GM19463 (cell line): Measurements from ENCODE around the gene FAM110A.
"Not testable (repeated sequence)": the region's sequence is repeated elsewhere in the genome, so short reads cannot be mapped to it uniquely, and the experiment has no call there.

Experiments
- ATAC-seq: cut with Tn5 transposase; IDR thresholded peaks from one replicate; pipeline ENCODE4 v1.9.1; 2021; ENCODE audit warnings: mild to moderate bottlenecking, moderate library complexity; ENCODE audit not compliant: unreplicated experiment

Gene FAM110A

DNA sequence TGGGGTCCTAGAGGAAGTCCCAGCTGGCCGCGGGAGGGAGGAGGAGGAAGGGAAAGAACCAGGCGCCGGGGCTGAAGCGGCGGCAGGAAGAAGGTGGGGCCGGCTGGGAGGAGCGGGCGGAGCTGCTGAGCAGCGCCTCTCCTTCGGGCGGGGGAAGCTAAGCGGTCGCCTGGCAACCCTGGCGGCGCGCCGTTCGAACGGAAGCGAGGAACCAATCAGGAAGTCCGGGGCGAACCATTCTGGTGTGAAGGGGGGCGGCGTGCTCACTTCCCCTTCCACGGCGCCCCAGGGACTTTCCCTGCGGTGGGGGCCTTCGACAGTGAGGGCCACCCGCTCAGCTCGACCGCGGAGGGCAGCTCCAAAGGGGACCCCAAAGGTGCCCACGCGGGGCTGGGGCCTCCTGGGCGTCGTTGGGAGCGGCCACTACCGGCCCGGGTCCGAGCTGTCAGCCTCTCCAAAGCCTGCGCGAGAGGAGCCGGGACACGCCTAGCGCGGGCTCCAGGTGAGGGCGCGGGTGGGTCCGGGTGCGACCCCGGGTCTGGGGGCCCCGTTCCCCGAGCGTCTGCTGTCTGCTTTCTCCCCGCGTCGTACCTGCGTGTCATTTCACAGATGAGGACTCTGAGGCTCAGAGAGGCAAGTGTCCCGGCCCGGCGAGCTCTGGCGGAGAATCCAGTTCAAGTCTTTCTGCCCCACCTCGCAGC, at the start of gene FAM110A:
Gene FAM110A, plus strand, starts transcription at position 266 of the 701 bp plus-strand sequence. CDS start 11,090 bp downstream, outside the sequence.
- ATAC-seq = peak; percentile 99

DNA sequence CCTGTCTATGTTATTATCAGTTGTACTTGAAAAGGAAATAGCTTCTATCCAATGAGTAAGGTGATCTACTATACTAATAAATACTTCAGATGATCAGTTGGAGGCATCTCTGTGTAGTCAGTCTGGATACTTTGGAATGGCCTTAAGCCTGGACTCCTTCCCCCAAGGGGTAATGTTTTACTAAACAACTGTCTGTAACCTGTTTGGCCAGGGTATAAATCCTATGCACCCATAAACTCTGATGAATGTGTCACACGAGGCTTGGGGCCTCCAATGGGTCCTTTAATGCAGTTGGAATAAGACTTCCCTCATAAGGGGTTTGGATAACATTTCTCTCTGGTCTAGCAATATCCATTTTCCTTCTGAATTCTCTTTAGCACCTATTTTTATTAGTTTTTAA, 45.7 kb upstream of the FAM110A start:
- no peak for ATAC-seq

DNA sequence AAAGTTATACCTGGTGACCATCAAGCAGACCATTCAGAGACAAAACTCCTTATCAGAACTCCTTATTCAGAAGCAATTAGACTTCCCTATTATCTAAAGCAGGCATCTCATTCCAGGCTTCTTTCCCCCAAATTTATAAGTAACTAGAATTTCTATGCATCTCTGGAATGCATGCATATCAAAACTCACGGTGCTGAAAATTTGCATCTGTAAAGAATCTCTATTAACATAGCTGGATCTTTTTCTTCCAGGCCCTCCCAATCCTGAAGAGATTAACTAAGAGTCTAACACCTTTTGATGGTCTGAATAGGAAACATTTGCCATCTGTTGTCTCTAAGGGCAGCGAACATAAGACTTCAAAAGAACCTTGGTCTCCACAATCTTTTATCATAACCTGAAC, 42.5 kb upstream of the FAM110A start:
- ATAC-seq = no peak

DNA sequence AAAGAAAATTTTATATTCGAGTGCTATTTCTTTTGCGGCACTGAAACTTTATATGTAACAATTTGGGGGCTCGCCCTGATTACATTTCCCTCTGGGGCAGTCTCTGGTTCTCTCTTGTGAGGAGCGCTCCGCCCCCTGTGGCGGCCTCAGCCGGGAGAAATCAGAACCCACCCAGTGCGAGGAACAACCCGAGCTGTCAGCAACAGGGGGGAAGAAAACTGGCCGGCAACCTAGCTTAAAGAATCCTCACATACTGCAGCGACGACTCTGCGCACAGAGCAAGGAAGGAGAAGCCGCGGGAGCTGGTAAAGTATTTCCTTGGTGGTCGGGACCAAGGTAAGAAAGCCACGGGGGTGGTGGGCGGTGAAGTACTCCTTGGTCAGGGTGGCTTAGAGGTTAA, 41.3 kb upstream of the FAM110A start:
- ATAC-seq = no peak

DNA sequence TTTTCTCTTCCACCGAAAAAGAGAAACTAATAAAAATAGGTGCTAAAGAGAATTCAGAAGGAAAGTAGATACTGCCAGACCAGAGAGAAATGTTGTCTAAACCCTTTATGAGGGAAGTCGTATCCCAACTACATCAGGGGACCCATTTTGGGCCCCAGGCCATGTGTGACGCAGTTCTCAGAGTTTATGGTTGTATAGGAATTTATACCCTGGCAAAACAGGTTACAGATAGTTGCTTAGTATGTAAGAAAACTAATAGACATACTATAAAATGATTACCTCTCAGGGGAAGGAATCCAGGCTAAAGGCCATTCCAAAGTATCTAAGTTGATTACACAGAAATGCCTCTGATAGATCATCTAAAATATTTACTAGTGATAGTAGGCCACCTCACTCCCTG, 36.6 kb upstream of the FAM110A start:
- no peak for ATAC-seq

DNA sequence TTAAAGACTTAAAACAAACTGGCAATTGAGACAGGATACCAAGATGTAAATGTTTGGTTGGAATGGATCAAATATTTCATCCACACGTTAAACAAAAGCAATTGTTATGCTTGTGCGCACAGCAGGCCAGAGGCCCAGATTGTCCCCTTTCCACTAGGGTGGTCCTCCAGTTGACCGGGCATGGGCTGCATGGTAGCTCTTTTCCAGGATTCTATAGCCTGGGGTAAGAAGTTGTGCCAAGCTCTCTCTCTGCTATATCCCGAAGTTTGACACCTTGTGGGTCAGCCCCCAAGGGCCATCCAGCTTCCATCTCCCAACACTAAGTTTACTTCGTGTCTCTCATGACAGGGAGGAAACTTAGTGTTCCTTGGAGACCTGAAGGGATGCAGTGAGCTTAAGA, 34.8 kb upstream of the FAM110A start:
- not testable (repeated sequence) for ATAC-seq

DNA sequence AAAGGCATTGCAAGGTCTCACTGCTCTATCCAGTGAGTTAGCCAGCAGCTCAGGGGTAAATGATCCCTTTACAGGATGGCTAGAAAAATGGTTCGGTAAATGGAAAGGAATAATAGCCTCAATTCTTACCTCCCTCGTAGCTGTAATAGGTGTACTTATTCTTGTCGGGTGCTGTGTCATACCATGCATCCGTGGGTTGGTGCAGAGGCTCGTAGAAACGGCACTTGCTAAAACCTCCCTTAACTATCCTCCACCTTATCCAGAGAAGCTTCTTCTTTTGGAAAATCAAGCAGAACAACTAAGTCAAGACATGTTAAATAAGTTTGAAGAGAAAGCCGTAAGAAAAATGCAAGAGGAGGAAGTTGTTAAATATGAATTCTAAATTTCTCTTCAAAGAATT, 33.5 kb upstream of the FAM110A start:
- not testable (repeated sequence) for ATAC-seq

DNA sequence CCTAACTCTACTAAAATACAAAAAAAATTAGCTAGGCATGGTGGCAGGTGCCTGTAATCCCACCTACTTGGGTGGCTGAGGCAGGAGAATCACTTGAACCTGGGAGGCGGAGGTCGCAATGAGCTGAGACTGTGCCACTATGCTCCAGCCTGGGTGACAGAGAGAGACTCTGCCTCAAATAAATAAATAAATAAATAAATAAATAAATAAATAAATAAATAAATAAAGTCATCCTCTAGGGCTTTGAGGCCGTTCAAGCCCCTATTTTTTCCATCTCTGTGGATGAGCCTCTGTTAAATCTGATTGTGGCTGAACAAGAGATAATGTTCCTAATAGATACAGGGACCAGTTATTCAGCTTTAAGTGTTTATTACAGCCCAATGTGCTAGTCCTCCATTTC, 31.8 kb upstream of the FAM110A start:
- ATAC-seq = no peak

DNA sequence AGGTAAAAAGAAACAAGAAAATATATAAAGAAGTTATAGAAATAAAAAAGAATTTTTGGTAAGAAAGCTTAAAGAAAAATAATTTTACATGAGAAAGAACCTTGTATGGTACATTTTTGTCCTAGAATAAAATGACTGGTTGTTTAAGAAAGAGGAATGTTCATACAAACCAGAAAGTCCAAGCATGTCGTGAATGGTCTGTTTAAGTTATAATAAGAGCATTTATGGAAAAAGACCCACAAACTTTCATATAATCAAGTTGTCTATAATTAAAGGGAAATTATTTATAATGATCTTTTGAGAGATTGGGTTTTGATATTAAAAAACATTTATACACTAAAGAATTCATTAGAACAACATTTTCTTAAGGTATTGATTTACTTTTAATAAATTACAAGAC, 27.8 kb upstream of the FAM110A start:
- no peak for ATAC-seq

DNA sequence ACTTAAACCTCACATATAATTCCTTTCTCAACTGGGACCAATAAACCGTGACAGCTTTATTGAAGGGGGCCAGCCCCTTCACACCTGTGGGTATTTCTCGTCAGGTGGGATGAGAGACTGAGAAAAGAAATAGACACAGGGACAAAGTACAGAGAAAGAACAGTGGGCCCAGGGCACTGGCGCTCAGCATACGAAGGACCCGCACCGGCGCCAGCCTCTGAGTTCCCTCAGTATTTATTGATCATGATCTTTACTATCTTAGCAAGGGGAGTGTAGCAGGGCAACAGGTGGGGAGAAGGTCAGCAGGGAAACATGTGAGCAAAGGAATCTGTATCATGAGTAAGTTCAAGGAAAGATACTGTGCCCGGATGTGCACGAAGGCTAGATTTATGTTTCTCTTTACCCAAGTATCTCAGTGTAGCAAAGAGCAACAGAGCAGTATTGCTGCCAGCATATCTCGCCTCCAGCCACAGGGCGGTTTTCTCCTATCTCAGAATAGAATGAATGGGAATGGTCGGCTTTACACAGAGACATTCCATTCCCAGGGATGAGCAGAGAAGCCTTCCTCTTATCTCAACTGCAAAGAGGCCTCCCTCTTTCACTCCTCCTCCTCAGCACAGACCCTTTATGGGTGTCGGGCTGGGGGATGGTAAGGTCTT, 21.6 kb upstream of the FAM110A start:
- ATAC-seq = not testable (repeated sequence)

DNA sequence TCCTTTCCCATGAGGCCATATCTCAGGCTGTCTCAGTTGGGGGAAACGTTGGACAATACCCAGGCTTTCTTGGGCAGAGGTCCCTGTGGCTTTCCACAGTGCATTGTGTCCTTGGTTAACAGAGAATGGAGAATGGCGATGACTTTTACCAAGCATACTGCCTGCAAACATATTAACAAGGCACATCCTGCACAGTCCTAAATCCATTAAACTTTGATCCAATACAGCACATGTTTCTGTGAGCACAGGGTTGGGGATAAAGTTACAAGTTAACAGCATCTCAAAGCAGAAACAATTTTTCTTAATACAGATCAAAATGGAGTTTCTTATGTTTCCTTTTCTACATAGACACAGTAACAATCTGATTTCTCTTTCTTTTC, 21.1 kb upstream of the FAM110A start:
- not testable (repeated sequence) for ATAC-seq

DNA sequence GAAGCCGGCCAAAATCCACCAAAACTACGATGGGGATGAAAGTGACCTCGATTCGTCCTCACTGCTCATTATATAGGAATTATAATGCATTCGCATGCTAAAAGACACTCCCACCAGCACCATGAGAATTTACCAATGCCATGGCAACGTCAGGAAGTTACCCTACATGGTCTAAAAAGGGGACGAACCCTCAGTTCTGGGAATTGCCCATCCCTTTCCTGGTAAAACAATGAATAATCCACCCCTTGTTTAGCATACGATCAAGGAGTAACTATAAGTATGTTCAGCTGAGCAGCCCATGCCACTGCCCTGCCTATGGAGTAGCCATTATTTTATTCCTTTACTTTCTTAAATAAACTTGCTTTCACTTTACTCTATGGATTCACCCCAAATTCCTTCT, 20.1 kb upstream of the FAM110A start:
- no peak for ATAC-seq

DNA sequence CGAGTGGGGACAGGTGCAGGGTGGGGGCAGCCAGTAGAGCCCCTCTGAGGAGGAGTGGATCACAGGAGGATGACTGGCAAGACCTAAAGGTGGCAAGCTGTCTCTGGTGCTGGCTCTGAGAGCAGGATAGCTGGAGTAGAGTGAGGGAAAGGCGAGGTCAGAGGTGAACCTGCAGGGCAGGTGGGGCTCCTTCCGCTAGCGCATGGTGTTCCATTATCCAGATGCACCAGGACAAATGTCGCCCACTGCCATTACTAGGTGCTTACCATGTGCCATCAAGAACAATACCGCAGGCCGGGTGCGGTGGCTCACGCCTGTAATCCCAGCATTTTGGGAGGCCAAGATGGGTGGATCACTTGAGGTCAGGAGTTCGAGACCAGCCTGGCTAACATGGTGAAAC, 18.3 kb upstream of the FAM110A start:
- no peak for ATAC-seq

DNA sequence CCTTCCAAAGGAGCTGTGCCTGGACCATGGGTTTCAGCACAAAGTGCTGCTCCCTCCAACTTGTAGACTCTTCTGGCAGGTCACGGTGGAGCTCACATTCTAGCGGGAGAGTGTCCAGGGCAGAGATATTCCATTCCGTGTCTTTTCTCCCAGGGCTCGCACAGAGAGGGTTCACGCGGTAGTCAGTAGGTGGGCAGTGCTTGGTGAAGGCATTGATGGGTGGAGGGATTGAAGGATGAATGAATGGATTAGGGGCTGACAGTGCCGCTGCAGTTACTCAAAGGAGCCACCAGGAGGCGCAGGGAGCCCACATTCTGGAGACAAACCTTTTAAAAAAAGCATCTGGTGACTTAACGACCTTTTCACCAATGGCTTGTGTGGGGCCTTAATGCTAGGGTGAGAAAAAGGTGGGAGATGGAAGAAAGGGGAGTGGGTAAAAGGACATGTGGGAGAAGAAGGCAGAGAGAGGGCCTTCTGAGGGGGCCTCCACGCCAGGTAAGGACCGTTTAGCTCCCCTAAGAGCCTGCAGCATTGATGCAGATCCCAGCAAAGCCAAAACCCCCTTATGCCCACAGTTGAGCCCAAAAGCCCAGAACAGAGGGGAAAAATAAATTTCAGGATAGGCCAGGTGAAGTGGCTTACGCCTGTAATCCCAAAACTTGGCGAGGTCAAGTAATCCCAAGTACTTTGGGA, 17.5 kb upstream of the FAM110A start:
- no peak for ATAC-seq

DNA sequence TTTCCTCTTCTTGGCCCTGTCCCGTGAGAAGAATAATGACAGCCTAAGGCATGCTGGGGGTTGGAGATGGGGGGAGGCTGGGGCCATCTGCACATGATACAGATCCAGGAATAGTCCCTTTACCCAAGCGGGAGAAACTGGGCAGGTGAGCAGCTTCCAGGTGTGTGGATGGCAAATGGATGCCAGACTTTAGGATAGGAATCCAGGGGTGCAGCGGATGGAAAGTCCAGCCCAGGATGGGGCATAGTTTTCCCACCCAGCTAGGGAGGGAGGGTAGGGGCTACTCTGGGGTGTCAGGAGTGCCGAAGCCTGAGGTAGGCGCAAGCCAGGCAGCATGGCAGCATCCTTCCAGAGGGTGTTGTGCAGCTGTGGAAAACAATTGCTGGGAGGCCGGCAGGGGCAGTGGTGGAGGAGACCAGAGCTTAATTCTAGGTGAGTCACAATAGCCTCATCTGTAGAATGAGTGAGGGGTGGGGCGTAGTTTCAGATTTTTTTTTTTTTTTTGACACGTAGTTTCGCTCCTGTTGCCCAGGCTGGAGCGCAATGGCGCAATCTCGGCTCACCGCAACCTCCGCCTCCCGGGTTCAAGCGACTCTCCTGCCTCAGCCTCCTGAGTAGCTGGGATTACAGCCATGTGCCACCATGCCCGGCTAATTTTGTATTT, 15.4 kb upstream of the FAM110A start:
- no peak for ATAC-seq

DNA sequence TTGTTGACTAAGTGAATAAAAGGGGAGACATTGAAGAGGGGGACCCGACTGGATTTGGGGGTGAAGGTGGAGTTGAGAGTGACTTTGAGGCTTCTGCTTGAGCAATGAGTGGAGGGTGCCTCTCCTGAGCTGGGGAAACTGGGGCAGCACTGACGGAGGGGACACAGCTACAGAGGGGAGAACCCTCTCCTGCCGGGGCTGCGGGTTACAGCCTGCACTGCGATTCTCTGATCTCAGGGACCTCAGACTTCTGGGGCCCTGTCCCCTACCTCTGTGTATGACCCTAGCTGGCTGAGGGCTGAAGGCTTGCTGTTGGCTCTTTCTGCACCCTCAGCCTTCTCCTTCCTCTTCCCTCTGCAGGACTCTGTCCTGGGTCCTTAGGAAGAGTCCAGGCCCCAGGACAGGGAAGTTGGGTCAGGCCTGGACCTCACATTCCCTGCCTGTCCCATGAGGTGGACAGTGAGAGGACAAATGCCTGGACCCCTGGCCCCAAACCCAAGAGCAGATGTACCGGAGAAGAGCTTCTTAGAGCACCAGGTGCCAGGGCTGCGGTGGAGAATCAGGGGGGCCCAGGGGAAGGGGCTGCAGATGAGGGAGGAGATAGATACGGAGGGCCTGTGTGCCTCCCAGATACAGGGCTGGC, 13.7 kb upstream of the FAM110A start:
- ATAC-seq = no peak

DNA sequence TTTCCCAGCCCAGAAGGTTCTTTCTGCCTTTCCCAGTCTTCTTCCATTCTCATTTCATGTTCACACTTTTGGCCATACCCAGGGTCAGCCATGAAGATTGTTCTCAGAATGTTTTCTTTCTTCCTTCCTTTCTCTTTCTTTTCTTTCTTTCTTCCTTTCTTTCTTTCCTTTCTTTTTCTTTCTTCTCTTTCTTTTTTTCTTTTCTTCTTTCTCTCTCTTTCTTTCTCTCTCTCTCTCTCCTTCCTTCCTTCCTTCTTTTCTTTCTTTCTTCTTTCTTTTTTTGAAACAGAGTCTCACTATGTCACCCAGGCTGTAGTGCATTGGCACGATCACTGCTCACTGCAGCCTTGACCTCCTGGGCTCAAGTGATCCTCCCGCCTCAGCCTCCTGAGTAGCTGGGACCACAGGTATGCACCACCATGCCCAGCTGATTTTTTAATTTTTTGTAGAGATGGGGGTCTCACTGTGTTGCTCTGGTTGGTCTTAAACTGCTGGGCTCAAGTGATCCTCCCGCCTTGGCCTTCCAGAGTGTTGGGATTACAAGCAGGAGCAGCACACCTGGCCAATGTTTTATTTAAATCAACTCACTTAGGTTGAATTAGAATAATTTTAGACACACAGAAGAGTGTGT, 13.1 kb upstream of the FAM110A start:
- no peak for ATAC-seq

DNA sequence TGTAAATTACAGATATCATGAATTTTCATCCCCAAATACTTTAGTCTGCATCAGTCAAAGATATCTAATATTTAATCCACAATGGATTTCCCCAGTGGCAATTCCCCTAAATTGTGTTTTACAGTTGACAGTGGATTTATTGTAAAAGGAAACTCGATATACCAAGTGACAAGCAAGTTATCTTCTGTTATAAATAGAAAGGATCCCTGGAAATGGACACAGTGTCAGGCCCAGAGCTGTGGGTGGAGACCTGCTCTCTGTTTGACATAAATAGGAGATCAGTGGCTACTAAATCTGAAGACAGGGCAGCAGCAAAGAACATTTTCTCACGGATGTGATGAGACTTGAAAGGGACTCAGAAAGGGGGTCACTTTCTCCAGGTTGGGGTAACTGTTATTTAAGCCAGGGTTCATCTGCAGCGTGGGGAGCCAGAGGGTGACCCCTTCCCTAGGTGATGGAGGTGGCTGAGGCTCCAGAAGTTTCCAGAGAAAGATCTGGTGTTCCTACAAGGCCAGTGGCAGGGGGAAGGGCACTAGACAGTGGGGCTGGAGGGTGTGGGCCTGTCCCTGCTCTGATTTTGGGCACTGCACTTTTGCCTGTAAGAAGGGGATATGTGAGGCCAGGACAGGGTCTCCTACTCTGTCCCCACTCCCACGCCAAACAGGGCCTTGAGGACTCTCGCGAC, 12.3 kb upstream of the FAM110A start:
- ATAC-seq = no peak

DNA sequence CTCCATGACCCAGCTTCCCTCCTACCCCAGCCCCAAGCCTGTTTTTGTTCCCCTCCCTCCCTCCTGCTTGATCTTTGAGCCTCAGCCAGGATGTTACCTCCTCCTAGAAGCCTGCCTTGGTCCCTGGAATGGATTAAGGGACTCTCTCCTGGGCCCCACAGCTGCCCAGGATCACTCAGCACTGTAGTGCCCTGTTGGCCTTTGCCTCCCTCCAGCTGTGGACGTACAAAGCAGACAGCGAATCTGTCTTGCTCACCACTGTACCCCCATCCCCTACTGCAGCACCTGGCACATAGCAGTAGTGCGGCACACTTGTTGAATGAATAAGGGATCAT, 11.8 kb upstream of the FAM110A start:
- ATAC-seq = no peak
